Measurements from ENCODE around the gene NT5DC2. TPM values are rescaled to one million over a fixed set of nuclear protein-coding genes. Genes with fewer than 3 reads are reported as not detected.

NT5DC2 gene
- total RNA-seq, result 44.7 and 52.5 TPM in 2 replicates

GRCh38 chr3:52533623-52534280, at the start of gene NT5DC2:
NT5DC2 (minus strand) TSS chr3:52533857; CDS start chr3:52533737, 120 bp downstream.

GRCh38 chr3:52536369-52537164, 2.9 kb upstream of the NT5DC2 start, which contains the start of gene UQCC5:
UQCC5 (plus strand) TSS chr3:52536605; CDS start chr3:52536756, 151 bp downstream.

GRCh38 chr3:52494886-52495495, 38.7 kb downstream of the NT5DC2 start, which contains the start of gene STAB1:
STAB1 (plus strand) TSS chr3:52495338; CDS start chr3:52495414, 76 bp downstream.

Other genes with a start within 250 kb of the NT5DC2 start
- gene GLYCTK, start 246.0 kb downstream of the NT5DC2 start, total RNA-seq, result 9.5 and 19.8 TPM in 2 replicates
- 2.1 and 4.1 TPM in 2 replicates for gene DNAH1, start 217.5 kb downstream of the NT5DC2 start, total RNA-seq
- gene BAP1, start 123.8 kb downstream of the NT5DC2 start, total RNA-seq, result 49.4 and 56.6 TPM in 2 replicates
- 2.7 and 5.8 TPM in 2 replicates for gene PHF7, start 123.2 kb downstream of the NT5DC2 start, total RNA-seq
- under 0.01 TPM in 2 replicates for gene SEMA3G, start 88.8 kb downstream of the NT5DC2 start, total RNA-seq
- gene TNNC1, start 79.8 kb downstream of the NT5DC2 start, total RNA-seq, result 0.33 TPM in 1 of 2 replicates, not detected in the other
- 67.1 and 97.0 TPM in 2 replicates for gene NISCH, start 78.3 kb downstream of the NT5DC2 start, total RNA-seq
- gene STAB1, start 38.5 kb downstream of the NT5DC2 start, total RNA-seq, result 0.44 and 0.62 TPM in 2 replicates
- 1.8 and 12.6 TPM in 2 replicates for gene UQCC5, start 2.7 kb upstream of the NT5DC2 start, total RNA-seq
- gene PBRM1, start 152.1 kb upstream of the NT5DC2 start, total RNA-seq, result 93.8 and 96.0 TPM in 2 replicates
- 155 and 182 TPM in 2 replicates for gene GNL3, start 152.2 kb upstream of the NT5DC2 start, total RNA-seq
- gene GLT8D1, start 171.9 kb upstream of the NT5DC2 start, total RNA-seq, result 99.9 and 129 TPM in 2 replicates
- 53.6 and 59.9 TPM in 2 replicates for gene SPCS1, start 172.2 kb upstream of the NT5DC2 start, total RNA-seq
- 26.7 and 31.7 TPM in 2 replicates for gene NEK4, start 237.1 kb upstream of the NT5DC2 start, total RNA-seq
- gene ITIH1, start 243.7 kb upstream of the NT5DC2 start, total RNA-seq, result not detected in 2 replicates

Data from uterine smooth muscle cell (primary cell).